C4-2B (cell line): ENCODE measurements around the gene CCR6.
"Not testable (repeated sequence)": the region's sequence is repeated elsewhere in the genome, so short reads cannot be mapped to it uniquely, and the experiment has no call there.

Experiments used
- CTCF ChIP-seq: fragments of 450-650 bp; conservative IDR thresholded peaks from 2 replicates; pipeline ENCODE4 v1.5.1; 2017; ENCODE audit warnings: mild to moderate bottlenecking
- ZFX ChIP-seq: fragments of 450-650 bp; IDR thresholded peaks from 2 replicates; pipeline ENCODE4 v1.6.1; 2017

GRCh38 chr6:167187275-167187674 lies 64.4 kb downstream of the CCR6 start:
- not testable (repeated sequence) for TF ChIP-seq CTCF, ZFX
